IPS-20b (cell line): ENCODE results near the gene TFCP2L1.
"Not testable (repeated sequence)": the region's sequence is repeated elsewhere in the genome, so short reads cannot be mapped to it uniquely, and the experiment has no call there.

Experiments
- H3K27ac ChIP-seq: one replicate; pipeline ENCODE4 v1.5.1; 2013; ENCODE audit warnings: low read length
- H3K27me3 ChIP-seq: 2 replicates; pipeline ENCODE4 v1.6.1; 2013; ENCODE audit warnings: mild to moderate bottlenecking, low read length, inconsistent platforms; ENCODE audit not compliant: insufficient read depth
- H3K36me3 ChIP-seq: 2 replicates; pipeline ENCODE4 v1.6.1; 2013; ENCODE audit warnings: low read depth, mild to moderate bottlenecking, inconsistent platforms, low read length, moderate library complexity; ENCODE audit not compliant: insufficient read depth
- H3K4me1 ChIP-seq: 2 replicates; pipeline ENCODE4 v1.6.1; 2013; ENCODE audit warnings: mild to moderate bottlenecking, control low read depth, inconsistent platforms, low read length, moderate library complexity; ENCODE audit not compliant: insufficient read depth
- H3K4me3 ChIP-seq: 2 replicates; pipeline ENCODE4 v1.5.1; 2013; ENCODE audit warnings: mild to moderate bottlenecking, low read length, inconsistent platforms
- H3K9ac ChIP-seq: 2 replicates; pipeline ENCODE4 v1.6.1; 2013; ENCODE audit warnings: low read depth, mild to moderate bottlenecking, inconsistent platforms, low read length, moderate library complexity
- H3K9me3 ChIP-seq: 2 replicates; pipeline ENCODE4 v1.6.1; 2013; ENCODE audit warnings: mild to moderate bottlenecking, low read depth, low read length, inconsistent platforms; ENCODE audit not compliant: insufficient read depth

The TFCP2L1 gene

GRCh38 chr2:121313701-121314100, 28.7 kb upstream of the TFCP2L1 start:
- not testable (repeated sequence) for H3K9ac ChIP-seq, H3K9me3 ChIP-seq, H3K4me1 ChIP-seq, H3K36me3 ChIP-seq, H3K4me3 ChIP-seq, H3K27ac ChIP-seq, H3K27me3 ChIP-seq

DNA sequence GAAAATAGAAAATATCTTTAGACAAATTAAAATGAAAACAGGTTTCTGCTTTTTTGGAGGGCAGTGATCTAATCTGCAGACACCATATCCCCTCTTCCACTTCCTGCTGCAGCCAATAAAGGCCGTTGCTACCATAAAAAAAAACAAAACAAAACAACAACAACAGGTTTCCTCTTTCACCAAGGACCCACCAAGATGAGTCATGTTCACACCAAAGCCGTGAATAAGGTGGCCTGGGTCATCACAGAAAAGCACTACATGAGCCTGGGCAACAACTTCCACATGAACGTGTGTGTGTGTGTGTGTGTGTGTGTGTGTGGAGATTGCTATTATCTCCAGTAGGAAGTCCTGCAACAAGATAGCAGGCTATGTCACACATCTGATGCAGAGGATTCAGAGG, 24.8 kb upstream of the TFCP2L1 start:
- H3K27ac ChIP-seq: no peak overlapping the region
- no peak overlapping the region for H3K4me3 ChIP-seq
- no peak overlapping the region for H3K9ac ChIP-seq
- H3K36me3 ChIP-seq: no peaks in the 10 kb centered on the region
- H3K9me3 ChIP-seq: no peaks in the 10 kb centered on the region
- no peaks in the 10 kb centered on the region for H3K4me1 ChIP-seq
- no peaks in the 10 kb centered on the region for H3K27me3 ChIP-seq

DNA sequence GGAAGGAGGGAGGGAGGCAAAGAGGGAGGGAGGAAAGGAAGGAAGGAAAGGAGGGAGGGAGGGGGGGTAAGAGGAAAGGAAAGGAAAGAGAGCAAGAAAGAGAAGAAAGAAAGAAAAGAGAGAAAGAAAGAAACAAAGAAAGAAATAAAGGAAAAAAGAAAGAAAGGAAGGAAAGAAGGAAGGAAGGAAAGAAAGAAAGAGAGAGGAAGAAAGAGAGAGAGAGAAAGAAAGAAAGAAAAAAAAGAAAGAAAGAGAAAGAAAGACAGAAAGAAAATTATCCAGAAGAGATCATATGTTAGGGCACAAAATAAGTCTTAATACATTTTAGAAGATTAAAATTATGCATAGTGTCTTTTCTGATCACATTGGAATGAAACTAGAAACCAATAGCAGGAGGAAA, 24.3 kb upstream of the TFCP2L1 start:
- Histone ChIP-seq H3K4me3 (no peak overlapping the region), H3K36me3 (no peaks in the 10 kb centered on the region), H3K9me3 (no peaks in the 10 kb centered on the region), H3K27ac (no peak overlapping the region), H3K27me3 (no peaks in the 10 kb centered on the region), H3K9ac (no peak overlapping the region), H3K4me1 (no peaks in the 10 kb centered on the region)

DNA sequence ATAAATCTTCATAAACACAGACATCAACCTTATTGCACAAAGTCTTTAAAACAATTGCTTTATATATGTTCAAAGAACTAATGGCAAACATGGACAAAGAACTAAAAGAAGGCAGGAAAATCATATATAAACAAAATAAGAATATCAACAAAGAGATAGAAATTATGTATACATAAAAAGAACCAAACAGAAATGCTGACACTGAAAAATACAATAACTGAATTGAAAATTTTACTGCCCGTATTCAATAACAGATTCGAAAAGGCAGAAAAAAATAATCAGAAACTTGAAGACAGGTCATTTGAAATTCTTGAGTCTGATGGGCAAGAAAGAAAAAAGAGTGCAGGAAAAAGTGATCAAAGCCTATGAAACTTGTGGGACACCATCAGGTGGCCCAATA, 22.0 kb upstream of the TFCP2L1 start:
- no peaks in the 10 kb centered on the region for H3K4me1 ChIP-seq
- no peak overlapping the region for H3K9ac ChIP-seq
- no peaks in the 10 kb centered on the region for H3K9me3 ChIP-seq
- no peak overlapping the region for H3K4me3 ChIP-seq
- H3K36me3 ChIP-seq: no peaks in the 10 kb centered on the region
- H3K27me3 ChIP-seq: no peaks in the 10 kb centered on the region
- H3K27ac ChIP-seq: no peak overlapping the region

DNA sequence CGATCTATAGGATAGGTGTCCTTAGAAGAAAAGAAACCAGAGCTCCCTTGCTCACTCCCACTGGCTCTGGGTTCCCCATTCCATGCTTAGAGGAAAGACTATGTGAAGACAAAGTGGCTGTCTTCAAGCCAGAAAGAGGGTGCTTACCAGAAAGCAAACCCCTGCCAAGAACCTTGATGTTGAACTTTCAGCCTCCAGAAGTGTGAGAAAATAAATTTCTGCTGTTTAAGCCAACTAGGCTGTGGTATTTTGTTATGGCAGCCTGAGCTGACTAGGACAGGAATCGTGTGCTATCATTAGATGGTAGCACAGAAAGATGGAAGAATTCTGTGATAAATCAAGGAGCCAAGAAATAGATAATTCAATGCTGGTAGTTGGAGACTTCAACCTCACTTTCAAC, 19.9 kb upstream of the TFCP2L1 start:
- H3K4me3 ChIP-seq: no peak overlapping the region
- H3K9ac ChIP-seq: no peak overlapping the region
- H3K36me3 ChIP-seq: no peaks in the 10 kb centered on the region

DNA sequence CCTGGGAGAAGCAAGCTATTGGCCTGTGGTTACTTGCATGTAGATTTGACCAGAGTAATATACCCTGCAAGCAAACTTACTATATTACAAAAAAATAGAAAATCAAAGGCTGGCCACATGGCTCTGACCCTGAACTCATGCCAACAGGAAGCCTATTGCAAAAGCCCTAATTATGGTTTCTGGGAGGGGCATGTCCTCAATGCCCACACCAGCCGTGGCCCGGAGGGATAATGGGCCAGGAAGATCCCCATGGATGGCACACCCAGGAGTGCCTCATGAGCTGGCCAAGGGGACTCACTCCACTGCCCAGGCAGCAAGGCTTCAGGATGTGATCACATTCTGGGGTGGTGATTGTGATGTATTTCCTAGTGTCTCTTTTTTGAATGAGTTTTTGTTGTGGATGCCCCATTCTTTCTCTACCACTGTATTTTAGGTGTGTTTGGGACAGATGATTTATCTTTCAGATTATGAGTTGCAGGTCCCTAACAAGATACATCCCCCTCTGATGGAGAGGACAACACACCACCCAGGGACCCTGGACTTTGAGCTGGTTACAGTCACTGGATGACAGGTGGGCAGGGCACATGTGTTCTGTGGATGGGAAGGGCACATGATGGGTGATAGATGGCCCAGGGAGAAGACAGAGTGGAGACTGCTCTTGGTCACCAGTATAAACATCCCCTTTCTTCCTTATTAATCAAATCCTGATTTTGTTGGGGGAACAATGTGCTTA, 18.7 kb upstream of the TFCP2L1 start:
- H3K27ac ChIP-seq: no peak overlapping the region
- H3K4me3 ChIP-seq: no peak overlapping the region
- H3K9me3 ChIP-seq: no peaks in the 10 kb centered on the region
- H3K9ac ChIP-seq: no peak overlapping the region
- H3K27me3 ChIP-seq: no peaks in the 10 kb centered on the region
- H3K36me3 ChIP-seq: no peaks in the 10 kb centered on the region
- H3K4me1 ChIP-seq: no peaks in the 10 kb centered on the region

More for the DNA sequence above, 19.9 kb upstream of the TFCP2L1 start:
- Histone ChIP-seq H3K9me3 (no peaks in the 10 kb centered on the region), H3K27ac (no peak overlapping the region), H3K27me3 (no peaks in the 10 kb centered on the region), H3K4me1 (no peaks in the 10 kb centered on the region)

- not testable (repeated sequence) for H3K9me3 ChIP-seq, H3K9ac ChIP-seq, H3K27ac ChIP-seq, H3K4me3 ChIP-seq, H3K27me3 ChIP-seq, H3K36me3 ChIP-seq, H3K4me1 ChIP-seq
Observed at GRCh38 chr2:121301190-121301589, 16.2 kb upstream of the TFCP2L1 start.

GRCh38 chr2:121298476-121298875, 13.5 kb upstream of the TFCP2L1 start:
- H3K9me3 ChIP-seq: no peaks in the 10 kb centered on the region
- H3K27ac ChIP-seq: no peak overlapping the region
- H3K4me1 ChIP-seq: no peaks in the 10 kb centered on the region
- H3K9ac ChIP-seq: no peak overlapping the region
- no peak overlapping the region for H3K4me3 ChIP-seq
- H3K36me3 ChIP-seq: no peaks in the 10 kb centered on the region
- no peaks in the 10 kb centered on the region for H3K27me3 ChIP-seq

DNA sequence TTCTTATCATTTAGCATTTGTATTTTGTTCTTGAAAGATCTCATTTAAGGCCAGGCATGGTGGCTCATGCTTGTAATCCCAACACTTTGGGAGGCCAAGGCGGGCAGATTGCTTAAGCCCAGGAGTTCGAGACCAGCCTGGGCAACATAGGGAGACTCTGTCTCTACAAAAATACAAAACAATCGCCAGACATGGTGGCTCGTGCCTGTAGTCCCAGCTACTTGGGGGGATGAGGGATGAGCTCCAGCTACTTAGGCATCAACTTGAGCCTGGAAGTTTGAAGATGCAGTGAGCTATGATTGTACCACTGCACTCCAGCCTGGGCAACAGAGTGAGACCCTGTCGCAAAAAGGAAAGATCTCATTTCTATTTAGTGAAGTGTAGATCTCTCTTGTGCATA, 12.9 kb upstream of the TFCP2L1 start:
- H3K27ac ChIP-seq, H3K27me3 ChIP-seq, H3K4me1 ChIP-seq, H3K9me3 ChIP-seq, H3K4me3 ChIP-seq, H3K36me3 ChIP-seq, H3K9ac ChIP-seq: not testable (repeated sequence)

GRCh38 chr2:121297217-121297830, 12.3 kb upstream of the TFCP2L1 start:
- H3K9ac ChIP-seq: no peak overlapping the region
- H3K4me3 ChIP-seq: no peak overlapping the region
- no peak overlapping the region for H3K27ac ChIP-seq
- no peaks in the 10 kb centered on the region for H3K4me1 ChIP-seq
- H3K9me3 ChIP-seq: no peaks in the 10 kb centered on the region
- no peaks in the 10 kb centered on the region for H3K36me3 ChIP-seq
- no peaks in the 10 kb centered on the region for H3K27me3 ChIP-seq

DNA sequence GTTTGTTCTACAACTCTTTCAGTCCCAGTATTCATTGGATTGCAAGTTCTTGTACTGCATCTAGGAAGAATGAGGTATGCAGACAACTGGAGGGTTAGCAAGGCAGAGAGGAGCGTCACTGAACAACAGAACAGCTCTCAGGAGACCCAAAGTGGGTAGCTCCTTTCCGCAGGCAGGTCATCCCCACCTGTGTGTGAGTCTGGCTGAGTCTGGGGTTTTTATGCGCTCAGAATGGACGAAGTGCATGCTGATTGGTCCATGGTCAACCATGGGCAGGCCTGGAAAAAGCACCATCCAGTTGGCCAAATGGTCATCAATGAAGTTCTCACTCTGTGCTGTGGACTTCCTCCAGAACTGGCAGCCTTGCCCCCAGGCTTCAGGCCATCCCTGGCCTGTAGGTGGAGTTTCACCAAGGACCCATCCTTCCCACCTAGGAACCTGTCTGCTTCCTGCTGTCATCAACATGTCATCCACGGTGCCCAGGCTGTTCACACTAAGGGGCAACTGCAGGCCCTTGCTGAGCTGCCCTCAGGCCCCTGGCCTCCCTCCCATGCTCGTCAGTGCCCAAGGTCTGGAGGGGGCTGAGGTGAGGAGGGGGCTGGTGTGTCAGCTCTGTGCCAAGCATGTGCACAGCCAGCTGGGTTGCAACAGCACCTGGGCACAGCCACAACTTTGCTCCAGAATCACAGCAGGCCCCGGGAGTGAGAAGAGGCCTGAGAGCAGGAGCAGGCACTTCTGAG, 11.1 kb upstream of the TFCP2L1 start:
- Histone ChIP-seq H3K9me3 (no peaks in the 10 kb centered on the region), H3K27ac (no peak overlapping the region)

More for the DNA sequence above, 11.1 kb upstream of the TFCP2L1 start:
- Histone ChIP-seq H3K27me3 (no peaks in the 10 kb centered on the region), H3K4me3 (no peak overlapping the region), H3K36me3 (no peaks in the 10 kb centered on the region), H3K4me1 (no peaks in the 10 kb centered on the region), H3K9ac (no peak overlapping the region)
